HL-60/S4 (cell line): Measurements from ENCODE around the gene PGAP6.
"Not testable (repeated sequence)": the region's sequence is repeated elsewhere in the genome, so short reads cannot be mapped to it uniquely, and the experiment has no call there.

Source experiments
- in situ Hi-C: fragments of 300-500 bp; cut with MboI; formaldehyde crosslinking; loops from 2 replicates; pipeline ENCODE4 v1.14.3; 2022; ENCODE audit warnings: low sequenced_read_pairs

The PGAP6 gene

DNA sequence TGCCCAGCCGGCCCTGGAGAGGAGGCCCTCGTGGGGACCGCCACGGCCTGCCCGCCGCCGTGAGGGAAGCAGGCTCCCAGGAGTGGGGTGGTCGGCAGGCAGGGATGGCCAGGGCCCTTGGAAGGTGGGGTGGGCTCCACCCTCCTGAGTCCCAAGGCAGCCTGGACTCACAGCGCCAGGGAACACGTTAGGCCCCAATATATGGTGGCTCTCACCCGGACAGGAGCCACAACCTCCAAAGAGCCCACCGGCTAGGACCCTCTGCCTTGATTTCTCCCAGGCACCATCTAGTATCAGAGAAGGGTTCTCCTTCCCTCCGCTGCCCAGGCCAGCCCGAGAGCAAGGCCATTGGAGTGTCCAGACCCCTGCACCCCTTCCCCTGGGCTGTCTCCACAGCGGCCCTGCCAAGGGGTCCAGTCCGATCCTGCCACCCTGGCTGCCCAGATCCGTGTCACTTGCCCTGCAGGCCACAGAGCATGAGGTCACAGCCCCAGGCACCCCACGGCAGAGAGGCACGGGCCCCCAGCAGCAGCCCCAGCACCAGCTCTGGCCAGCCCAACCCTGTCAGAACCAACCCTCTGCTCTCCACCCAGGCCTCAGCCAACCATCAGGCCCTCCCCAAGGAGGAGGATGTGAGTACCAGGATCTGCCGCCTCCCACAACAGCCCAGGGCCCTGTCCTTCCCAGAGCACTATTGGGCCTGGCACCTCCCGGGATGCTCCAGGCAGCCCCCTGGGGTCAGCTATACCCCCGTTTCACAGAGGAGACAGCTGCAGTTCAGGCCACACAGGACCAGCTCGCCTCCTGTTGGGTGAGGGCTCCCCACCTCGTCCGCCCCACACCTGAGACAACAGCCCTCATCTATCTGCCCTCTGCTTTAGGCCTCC lies 28.1 kb downstream of the PGAP6 start:
- in situ Hi-C loops = no loop called here

DNA sequence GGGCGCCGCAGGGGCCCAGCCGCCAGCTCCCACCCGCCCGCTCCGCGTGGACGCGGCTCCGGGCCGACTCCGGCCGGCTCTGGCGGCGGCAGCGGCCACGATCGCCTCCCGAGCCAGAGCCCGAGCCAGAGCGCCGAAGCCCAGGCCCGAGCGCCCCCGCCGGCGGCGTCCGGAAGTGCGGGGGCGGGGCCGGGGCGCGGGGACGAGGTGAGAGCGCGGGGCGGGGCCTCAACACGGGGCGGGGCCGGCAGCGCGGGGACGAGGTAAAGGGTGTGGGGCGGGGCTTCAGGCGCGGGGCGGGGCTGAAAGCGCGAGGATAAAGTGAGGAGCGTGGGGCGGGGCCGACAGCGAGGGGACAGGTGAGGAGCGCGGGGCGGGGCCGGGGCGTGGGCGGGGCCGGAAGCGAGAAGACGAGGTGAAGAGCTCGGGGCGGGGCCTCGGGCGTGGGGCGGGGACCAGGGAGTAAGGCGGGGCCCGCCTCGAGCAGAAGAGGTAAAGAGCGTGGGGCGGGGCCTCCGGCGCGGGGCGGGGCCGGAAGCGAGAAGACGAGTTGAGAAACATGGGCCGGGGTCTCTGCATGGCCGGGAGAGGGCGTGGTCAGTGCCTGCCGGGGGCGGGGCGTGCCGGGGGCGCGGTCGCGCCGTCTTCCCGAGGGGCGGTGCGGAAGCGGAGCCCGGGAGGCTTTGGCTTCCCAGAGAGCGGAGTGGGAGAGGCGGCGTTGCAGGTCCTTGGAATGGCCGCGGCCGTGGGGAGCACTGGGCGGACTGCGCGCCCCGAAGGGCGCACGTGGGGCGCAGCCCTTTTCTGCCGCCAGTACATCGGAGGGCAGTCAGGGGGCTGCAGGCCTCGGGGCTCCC lies 29.0 kb downstream of the PGAP6 start, which contains the start of gene AXIN1:
AXIN1 (minus strand) TSS at position 177 of the 857 bp plus-strand sequence. CDS start 5,698 bp downstream, outside the sequence.
- in situ Hi-C loops = no loop called here

DNA sequence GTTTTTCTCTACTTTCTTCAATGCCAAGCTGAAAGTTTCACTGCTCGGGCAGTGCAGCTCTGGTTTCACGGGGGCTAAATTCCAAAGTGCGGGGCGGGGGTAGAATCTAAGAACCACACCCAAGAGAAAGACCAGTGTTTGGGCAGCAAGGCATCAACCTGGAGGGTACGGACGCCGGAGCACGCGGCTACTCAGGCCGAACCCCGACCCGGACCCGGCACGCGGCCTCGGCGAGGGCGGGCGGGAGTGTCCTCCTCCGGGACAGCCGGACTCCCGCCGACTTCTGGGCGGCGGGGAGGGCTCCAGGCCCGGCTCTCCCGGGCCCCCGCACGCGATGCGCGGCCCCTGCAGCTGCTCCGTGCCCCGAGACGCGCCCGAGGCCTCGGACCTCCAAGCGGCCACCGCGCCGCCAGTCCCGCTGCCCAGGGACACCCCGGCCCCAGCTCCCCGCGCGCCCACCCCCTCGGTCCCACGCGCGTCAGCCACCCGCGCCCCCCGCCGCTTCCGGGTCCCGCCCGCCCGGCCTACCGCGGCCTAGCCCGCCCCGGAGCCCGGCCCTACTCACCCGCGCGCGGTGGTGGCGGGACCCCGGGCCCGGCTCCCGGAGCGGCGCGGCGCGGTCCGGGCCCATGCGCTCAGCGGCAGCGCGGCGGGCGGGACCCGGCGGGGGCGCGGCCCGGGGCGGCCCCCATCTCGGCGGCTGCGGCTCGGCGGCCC lies 29.8 kb downstream of the PGAP6 start:
- in situ Hi-C loops = no loop called here

DNA sequence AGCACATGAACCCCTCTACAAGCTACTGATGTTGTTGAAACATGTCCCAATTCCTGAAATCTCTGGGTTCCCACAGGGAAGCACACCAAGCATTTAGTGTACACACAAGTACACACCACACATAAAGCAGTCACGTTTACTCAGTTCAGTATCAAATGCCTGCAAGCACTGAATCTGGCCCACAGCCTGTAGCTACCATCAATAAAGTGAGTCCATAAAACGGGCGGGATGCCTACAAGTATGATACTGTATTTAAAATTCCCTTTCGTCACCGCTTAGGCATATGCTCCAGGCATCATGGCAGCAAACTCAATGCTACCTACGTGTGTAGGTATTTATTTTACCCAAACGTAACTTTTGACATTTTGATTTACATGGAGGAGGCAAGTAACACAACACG lies 31.6 kb downstream of the PGAP6 start:
- in situ Hi-C loops = no loop called here

DNA sequence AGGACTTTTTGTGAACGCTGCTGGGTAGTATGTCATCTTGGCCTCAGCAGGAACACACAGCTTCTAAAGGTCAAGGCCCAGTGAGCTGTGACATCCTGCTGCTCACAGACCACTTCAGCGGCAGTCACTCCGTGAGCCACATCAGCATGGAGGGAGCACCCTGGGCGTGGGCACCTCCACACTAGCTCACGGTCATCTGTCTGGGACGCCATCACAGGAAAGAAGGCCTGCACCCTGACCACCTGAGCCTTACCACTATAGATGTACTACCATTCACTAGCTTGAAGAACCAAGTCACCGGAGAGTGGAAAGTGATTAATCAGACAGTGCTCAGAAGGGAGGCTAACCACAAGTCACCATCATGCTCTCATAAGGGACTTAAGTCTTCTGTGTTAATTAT lies 32.6 kb downstream of the PGAP6 start:
- in situ Hi-C loops = no loop called here

DNA sequence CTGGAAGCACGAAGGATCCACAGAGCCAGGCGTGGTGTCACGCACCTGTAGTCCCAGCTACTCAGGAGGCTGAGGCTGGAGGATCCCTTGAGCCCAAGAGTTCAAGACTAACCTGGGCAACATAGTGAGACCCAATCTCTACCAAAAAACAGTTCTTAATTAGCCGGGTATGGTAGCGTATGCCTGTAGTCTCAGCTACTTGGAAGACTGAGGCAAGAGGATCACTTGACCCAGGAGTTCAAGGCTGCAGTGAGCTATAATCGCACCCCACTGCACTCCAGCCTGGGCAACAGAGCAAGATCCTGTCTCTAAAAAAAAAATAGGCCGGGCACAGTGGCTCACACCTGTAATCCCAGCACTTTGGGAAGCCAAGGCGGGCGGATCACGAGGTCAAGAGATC lies 33.3 kb downstream of the PGAP6 start:
- in situ Hi-C loops = not testable (repeated sequence)

DNA sequence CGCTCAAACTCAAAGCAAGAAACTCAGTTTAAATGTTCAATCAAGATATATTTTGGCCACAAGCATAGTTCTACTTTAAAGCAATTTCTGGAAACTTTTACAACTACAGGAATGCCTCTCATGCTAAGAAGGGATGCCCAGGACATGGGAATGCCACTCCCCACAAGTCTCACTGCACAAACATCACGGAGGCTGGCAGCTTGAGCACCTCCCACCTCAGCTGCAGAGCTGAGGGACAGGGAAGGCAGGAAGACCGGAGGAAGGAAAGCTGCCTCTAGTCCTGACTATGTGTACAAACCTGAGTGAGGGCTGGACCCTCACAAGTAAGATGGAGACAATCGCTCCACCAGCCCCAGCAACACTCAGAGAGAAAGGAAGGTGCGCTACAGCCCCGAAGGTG lies 34.6 kb downstream of the PGAP6 start:
- in situ Hi-C loops = no loop called here

DNA sequence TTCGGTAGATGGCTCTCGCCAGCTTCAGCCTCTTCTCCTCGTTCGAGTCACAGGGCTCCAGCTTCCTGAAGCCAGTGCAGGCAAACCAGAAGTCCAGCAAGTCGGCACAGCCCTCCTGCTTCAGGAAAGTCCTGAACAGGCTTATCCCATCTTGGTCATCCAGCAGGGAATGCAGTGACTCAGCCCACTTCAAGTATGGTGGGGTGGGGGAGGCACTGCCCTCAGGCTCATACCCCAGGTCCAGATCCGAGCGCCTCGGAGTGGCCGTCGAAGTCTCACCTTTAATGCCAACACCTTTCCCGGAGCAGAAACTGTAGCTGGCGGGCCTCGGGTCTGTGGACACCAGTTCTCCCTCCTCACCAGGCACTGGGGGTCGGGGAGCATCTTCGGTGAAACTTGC lies 35.2 kb downstream of the PGAP6 start:
- in situ Hi-C loops = no loop called here

DNA sequence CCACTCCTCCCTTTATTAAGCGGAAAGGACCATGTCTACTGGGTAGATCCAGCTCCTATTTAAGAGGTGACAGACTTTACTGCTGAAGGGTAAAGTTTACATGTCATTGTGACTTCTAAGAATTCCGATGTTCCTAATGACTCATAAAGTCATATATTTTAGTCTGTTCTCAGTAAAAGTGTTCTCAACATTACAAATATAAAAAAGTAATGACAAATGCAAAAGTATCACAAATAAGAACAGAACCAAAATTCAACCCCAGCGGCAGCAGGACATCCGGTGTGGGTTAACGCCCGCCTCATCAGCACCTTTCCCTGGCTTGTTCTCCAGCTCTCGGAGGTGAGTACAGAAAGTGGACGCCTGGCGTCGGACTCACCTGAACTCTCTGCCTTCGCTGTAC lies 36.0 kb downstream of the PGAP6 start:
- in situ Hi-C loops = no loop called here

DNA sequence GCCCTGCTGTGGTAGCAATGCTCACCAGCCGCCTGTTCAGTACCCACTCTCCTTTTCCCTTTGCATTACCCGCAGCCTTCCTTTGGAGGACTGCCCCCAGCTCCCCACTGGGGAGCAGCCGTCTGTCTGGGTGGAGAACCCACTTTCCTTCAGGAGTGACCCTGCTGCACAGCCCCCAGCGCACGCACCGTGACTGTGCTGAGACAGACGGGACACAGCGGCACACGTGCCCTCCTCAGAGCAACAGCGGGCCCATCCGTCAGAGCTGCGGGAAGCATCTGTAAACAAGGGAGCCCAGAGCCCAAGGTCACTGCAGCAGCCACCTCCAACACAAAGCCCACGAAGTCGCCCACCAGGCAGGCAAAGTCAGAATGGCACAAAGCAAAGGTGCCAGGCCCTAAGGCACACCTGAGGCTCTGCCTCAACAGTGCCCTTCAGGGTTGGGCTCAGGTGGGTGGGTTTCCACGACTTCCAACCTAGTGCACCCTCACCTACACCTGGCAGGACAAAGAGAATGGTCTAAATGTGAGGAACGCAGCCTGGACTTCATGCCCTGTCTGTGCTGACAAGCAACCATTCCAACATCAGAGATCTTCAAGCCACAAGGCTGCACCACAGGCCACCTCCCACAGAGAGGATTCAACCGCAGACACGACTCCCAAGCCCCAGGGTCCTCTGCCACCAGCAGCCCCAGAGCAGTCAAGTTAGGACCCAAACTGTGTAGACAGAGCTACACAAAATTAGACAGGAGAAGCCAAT lies 39.1 kb downstream of the PGAP6 start:
- in situ Hi-C loops = no loop called here

DNA sequence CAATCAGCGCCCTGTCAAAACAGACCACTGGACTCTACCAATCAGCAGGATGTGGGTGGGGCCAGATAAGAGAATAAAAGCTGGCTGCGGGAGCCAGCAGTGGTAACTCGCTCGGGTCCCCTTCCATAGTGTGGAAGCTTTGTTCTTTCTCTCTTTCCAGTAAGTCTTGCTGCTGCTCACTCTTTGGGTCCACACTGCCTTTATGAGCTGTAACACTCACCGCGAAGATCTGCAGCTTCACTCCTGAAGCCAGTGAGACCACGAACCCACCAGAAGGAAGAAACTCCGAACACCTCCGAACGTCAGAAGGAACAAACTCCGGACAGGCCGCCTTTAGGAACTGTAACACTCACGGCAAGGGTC lies 39.8 kb downstream of the PGAP6 start:
- in situ Hi-C loops = not testable (repeated sequence)

DNA sequence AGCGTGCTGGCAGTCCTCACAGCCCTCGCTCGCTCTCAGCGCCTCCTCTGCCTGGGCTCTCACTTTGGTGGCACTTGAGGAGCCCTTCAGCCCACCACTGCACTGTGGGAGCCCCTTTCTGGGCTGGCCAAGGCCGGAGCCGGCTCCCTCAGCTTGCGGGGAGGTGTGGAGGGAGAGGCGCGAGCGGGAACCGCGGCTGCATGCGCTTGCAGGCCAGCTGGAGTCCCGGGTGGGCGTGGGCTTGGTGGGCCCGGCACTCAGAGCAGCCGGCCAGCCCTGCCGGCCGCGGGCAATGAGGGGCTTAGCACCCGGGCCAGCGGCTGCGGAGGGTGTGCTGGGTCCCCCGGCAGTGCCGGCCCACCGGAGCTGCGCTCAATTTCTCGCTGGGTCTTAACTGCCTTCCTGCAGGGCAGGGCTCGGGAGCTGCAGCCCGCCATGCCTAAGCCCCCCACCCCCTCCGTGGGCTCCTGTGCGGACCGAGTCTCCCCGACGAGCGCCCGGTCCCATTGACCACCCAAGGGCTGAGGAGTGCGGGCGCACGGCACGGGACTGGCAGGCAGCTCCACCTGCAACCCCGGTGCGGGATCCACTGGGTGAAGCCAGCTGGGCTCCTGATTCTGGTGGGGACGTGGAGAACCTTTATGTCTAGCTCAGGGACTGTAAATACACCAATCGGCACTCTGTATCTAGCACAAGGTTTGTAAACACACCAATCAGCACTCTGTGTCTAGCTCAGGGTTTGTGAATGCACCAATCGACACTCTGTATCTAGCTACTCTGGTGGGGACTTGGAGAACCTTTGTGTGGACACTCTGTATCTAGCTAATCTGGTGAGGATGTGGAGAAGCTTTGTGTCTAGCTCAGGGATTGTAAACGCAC lies 40.4 kb downstream of the PGAP6 start:
- in situ Hi-C loops = not testable (repeated sequence)

DNA sequence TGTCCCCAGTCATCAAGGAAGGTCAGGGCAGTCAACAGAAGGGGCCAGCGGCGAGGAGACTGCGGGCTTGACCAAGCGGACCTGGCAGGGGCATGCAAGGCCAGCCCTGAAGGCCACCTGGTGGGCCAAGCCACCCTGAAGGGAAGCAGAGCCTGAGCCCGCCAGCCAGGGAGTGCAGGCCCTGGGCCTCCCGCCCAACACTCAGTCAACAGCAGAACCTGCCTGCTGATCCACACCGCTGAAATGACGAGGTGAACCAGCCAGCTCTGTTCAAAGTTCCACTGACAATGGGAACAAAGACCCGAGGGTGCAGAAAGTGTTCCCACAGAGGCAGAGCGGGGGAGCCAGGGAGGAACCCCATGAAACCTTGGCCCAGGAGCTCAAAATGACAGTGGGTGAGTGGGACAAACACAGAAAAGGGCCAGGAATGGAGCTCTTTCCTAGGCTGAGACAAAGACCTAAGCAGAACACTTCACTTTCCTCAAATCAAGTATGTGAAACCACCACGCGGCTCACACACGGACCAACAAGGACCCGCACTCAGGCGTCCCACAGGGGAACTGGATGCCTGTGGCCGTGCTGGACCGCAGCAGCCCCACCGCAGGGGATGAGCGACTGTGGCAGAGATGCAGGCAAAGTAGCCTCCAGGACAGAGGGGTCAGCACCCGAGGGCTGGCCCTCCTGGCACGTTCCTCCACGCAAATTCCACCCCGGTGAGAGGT lies 41.2 kb downstream of the PGAP6 start:
- in situ Hi-C loops = no loop called here

DNA sequence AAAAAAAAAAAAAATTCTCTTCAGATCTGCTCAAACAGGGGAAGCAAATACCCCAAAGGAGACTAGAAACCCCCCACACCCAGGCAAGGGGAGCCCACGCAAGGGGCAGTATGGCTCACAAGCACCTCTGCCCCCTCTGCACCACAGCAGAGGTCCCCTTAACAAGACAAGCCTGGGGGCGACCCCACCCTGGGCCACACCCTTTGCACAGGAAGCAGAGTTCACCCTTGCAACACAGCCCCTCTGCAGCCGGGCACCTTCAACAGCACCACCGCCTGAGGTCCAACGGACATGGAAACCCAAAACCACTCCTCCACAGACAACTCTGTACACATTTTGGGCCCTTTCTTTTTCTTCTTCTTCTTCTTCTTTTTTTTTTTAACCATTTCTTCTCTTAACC lies 42.1 kb downstream of the PGAP6 start:
- in situ Hi-C loops = no loop called here

DNA sequence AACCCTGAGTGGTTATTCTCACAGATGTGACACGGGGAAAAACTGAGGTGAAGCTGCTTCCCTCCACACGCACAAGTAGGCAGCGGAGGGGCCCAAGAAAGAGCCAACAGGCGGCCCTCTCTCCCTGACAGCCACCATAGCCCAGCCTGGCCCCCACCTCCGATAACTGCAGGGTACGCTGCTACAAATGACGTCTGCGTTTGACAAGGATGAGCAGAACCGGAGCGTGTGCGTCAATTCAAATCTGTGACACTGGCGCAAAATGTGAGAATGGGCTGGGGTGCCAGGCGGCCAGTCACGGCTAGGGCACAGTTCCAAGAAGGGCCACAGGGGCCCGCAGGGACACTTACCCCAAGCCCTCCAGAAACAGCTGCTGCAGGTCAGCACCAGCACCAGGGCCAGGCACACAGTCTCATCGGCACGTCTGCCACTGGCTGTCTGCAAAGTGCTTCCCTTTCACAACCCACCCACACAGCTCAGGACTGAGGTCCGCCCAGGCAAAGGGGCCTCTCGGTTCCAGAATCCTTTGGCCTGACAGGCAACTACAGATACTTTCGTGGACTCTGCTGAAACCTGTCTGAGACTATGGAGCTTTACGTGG lies 43.7 kb downstream of the PGAP6 start:
- in situ Hi-C loops = no loop called here

DNA sequence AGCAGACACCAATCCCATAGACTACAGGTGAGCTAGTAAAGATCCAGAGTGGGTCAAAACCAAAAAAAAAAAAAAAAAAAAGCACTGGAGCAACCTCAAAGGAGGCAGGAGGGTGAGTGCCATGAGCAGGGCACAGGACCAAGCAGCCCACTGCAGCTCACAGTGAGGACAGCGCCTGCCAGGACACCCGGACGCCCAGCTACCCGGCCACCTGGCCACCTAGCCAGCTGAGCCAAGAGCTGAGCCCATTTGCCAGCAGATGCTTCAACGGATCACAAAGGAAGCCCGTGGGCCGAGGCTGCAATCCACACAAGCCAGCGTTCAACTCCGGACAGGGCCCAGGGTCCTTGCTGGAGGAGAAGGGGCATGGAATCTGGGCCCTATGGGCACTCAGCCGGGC lies 44.3 kb downstream of the PGAP6 start:
- in situ Hi-C loops = no loop called here

DNA sequence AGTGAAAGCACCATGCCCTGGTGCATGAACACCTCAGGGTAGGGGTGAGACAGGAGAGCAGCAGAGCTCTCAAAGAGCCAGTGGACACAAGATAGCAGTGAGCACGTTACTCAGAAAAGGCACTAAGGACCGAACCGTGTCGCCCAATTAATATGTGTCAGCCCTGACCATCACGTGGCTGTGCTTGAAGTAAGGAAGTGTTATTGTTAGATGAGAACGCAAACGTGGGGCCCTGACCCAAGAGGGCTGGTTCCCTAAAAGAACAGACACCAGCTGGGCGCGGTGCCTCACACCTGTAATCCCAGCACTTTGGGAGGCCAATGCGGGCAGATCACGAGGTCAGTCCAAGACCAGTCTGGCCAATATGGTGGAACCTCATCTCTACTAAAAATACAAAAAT lies 45.5 kb downstream of the PGAP6 start:
- in situ Hi-C loops = no loop called here

DNA sequence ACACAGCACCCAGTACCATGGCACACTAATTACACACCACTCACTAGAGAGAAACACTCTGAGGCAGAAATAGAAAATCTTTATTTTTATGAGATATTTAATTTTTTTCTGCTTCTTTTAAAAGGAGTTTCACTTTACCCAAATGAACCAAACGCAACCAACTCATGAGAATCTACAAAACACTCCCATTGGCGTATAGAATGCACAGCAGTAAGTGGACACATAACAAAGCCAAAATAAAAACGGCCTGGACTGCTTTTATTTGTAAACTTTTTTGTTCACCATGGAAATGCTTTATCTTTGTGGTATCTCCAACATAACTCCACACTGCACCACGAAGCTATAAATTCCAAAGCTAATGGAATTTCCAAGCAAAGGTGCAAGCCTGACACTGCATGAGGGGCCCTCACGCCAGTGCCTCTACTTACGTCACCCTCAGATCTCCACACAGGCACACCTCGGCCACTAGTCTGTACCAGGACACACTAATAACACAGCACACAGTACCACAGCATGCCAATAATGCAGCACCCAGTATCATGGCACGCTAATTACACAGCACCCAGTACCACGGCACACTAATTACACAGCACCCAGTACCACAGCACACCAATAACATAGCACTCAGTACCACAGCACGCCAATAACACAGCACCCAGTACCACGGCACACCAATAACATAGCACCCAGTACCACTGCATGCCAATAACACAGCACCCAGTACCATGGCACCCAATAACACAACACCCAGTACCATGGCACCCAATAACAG lies 46.7 kb downstream of the PGAP6 start:
- in situ Hi-C loops = not testable (repeated sequence)
